Prostate gland (tissue), 2 donors: ENCODE results near the gene ITPRID2. TPM values are rescaled to one million over a fixed set of nuclear protein-coding genes. Genes with fewer than 3 reads are reported as not detected.

ENCODE experiments used
- DNase-seq: peaks from one replicate; pipeline ENCODE4 v3.0.0-alpha.2; 2019; ENCODE audit warnings: low spot score
- H3K27ac ChIP-seq, 2 donors: fragments of 200-600 bp; sonication (generic); 2 replicates each; pipeline ENCODE4 v1.5.1; 2017 to 2019
- H3K27me3 ChIP-seq: fragments of 200-600 bp; sonication (generic); replicated peaks from 2 replicates; pipeline ENCODE4 v1.5.1; 2019; ENCODE audit not compliant: insufficient read depth
- H3K36me3 ChIP-seq, 2 donors: fragments of 200-600 bp; sonication (generic); 1 replicate in 1 of 2; 2 replicates in 1 of 2; pipeline versions ENCODE4 v1.5.1 to v1.8.1; 2017 to 2019
- H3K4me1 ChIP-seq: fragments of 200-600 bp; sonication (generic); replicated peaks from 2 replicates; pipeline ENCODE4 v1.5.1; 2019
- H3K4me3 ChIP-seq, 2 donors: fragments of 200-600 bp; sonication (generic); 2 replicates each; pipeline ENCODE4 v1.5.1; 2017 to 2019
- H3K9me3 ChIP-seq: fragments of 200-600 bp; sonication (generic); 2 replicates; pipeline ENCODE4 v1.5.1; 2017
- POLR2A ChIP-seq: fragments of 450-650 bp; IDR thresholded peaks from one replicate; pipeline ENCODE4 v1.6.1; 2016; ENCODE audit warnings: antibody characterized with exemption, mild to moderate bottlenecking
- POLR2AphosphoS5 ChIP-seq: sonication (generic); formaldehyde crosslinking; IDR thresholded peaks from one replicate; pipeline ENCODE4 v1.6.1; 2017; ENCODE audit warnings: antibody characterized with exemption
- WGBS: methylation state at CpG from one replicate; pipeline ENCODE4 v1.1.5; 2018; 5-methylcytosine and 5-hydroxymethylcytosine counted together
- intact Hi-C: fragments of 100-400 bp; cut with DNase I; formaldehyde crosslinking; loops from one replicate; pipeline ENCODE4 v1.14.2; 2022
- total RNA-seq, 2 donors: library from RNA; depleted of rRNA; stranded (reverse); fragments of >200 nt; gene quantifications; one replicate each; pipeline ENCODE4 v1.1.0, GENCODE V29; 2016
- TF ChIP-seq, protein P1 (sequence below), 4 experiments: fragments of 200-600 bp in 2 of 4; fragments of 450-650 bp in 2 of 4; sonication (generic) in 2 of 4; IDR thresholded peaks; 1 replicate in 3 of 4; 2 replicates in 1 of 4; pipeline ENCODE4 v1.5.1; 2016 to 2019; ENCODE audit warnings: antibody characterized with exemption in 4 of 4, mild to moderate bottlenecking in 2 of 4, moderate library complexity in 2 of 4

ITPRID2 gene
- total RNA-seq: 100 to 1,000 TPM in 1 of 2 donors, 10 to 100 TPM in 1; 78.9 to 159 TPM

- intact Hi-C loops: loop anchor here (5.0 kb wide), 1 partner anchor 186 kb away; no protein-coding TSS in a partner anchor
- H3K4me3 ChIP-seq: peak within 1 kb of the TSS; percentile 86 to 91
- no peaks in the 10 kb centered on the region for H3K9me3 ChIP-seq
- no peaks in the 10 kb centered on the region for H3K4me1 ChIP-seq
- H3K27me3 ChIP-seq: no peaks in the 10 kb centered on the region
- peak within 1 kb of the TSS; percentile 97 to 98 for H3K27ac ChIP-seq
- H3K36me3 ChIP-seq: no peaks in the 10 kb centered on the region
- DNase-seq: peak; percentile 86
- TF ChIP-seq POLR2A: no peak
- TF ChIP-seq, protein P1, sequence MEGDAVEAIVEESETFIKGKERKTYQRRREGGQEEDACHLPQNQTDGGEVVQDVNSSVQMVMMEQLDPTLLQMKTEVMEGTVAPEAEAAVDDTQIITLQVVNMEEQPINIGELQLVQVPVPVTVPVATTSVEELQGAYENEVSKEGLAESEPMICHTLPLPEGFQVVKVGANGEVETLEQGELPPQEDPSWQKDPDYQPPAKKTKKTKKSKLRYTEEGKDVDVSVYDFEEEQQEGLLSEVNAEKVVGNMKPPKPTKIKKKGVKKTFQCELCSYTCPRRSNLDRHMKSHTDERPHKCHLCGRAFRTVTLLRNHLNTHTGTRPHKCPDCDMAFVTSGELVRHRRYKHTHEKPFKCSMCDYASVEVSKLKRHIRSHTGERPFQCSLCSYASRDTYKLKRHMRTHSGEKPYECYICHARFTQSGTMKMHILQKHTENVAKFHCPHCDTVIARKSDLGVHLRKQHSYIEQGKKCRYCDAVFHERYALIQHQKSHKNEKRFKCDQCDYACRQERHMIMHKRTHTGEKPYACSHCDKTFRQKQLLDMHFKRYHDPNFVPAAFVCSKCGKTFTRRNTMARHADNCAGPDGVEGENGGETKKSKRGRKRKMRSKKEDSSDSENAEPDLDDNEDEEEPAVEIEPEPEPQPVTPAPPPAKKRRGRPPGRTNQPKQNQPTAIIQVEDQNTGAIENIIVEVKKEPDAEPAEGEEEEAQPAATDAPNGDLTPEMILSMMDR (IDR thresholded peaks at IDR 0.05): peak in 1 of 4 experiments; percentile 50
- WGBS: under 1% methylated on average over 52 of the region's 58 CpGs
These were observed at the start of gene ITPRID2 for GRCh38 chr2:181891258-181891965. Gene ITPRID2, plus strand, starts transcription at chr2:181891730. Its CDS starts 337 bp downstream, at chr2:181892067.

DNA sequence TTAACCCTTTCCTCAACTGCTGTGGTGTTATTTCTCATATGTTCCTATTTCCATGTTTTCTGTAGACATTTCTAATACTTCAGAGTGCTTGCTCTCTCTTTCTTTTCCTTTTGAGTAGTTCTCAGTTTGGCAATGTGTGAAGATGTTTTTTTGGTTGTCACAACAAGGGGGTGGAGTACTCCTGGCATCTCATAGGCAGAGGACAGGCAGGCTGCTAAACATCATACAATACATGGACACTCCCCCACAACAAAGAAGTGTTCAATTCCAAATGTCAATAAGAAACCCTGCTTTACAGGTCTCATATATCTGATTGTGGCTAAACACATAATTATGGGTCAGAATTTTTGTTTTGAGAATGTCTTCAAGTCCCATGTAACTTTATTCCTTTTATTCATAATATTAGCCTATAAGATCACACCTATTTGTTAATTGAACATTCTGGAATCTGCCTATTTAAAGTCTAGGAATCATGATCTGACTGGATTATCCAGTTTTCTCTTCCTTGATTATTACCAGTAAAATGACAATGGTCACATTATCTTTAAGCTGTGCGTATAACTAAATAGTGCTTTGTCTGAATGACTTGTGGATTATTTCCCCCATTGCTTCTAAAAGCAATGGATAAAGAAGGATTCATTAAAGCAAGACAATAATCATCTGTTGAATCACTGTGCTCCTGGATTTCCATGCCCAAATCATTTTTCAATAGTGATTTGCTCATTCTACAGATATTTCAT lies 46.8 kb upstream of the ITPRID2 start:
- no peak overlapping the region for H3K4me3 ChIP-seq
- no peak overlapping the region for H3K27ac ChIP-seq
- no peaks in the 10 kb centered on the region for H3K27me3 ChIP-seq
- intact Hi-C loops: no loop called here
- TF ChIP-seq, protein P1 (IDR thresholded peaks at IDR 0.05): no peak
- no peak for TF ChIP-seq POLR2AphosphoS5
- no peak for TF ChIP-seq POLR2A
- H3K4me1 ChIP-seq: no peaks in the 10 kb centered on the region
- 74% methylated on average over 1 of the region's 1 CpG for WGBS
- no peaks in the 10 kb centered on the region for H3K36me3 ChIP-seq
- no peaks in the 10 kb centered on the region for H3K9me3 ChIP-seq
- no peak for DNase-seq

GRCh38 chr2:181846399-181847197 lies 44.9 kb upstream of the ITPRID2 start:
- Histone ChIP-seq H3K9me3 (no peaks in the 10 kb centered on the region), H3K27me3 (no peaks in the 10 kb centered on the region), H3K4me3 (no peak overlapping the region), H3K4me1 (no peaks in the 10 kb centered on the region), H3K36me3 (no peaks in the 10 kb centered on the region), H3K27ac (no peak overlapping the region)
- no peak for DNase-seq
- TF ChIP-seq, protein P1 (IDR thresholded peaks at IDR 0.05): no peak
- TF ChIP-seq POLR2AphosphoS5 (no peak), POLR2A (no peak)
- 82% methylated on average over 4 of the region's 4 CpGs for WGBS
- intact Hi-C loops: no loop called here

DNA sequence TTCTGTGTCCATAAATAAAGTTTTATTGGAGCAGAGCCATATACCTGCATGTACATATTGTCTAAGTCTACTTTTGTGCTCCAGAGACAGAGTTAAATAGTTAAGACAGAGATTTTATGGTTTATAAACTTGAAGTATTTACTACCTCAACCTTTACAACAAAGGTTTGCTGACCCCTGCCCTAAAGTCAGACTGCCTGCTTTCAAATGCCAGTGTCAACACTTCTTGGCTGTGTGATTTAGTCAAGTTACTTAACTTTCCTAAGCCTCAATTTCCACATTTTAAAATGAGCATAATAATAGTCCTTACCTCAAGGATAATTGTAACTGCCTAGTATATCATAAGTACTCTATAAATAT lies 44.4 kb upstream of the ITPRID2 start:
- H3K27me3 ChIP-seq: no peaks in the 10 kb centered on the region
- H3K4me1 ChIP-seq: no peaks in the 10 kb centered on the region
- TF ChIP-seq POLR2A (no peak), POLR2AphosphoS5 (no peak)
- no peak for DNase-seq
- H3K4me3 ChIP-seq: no peak overlapping the region
- intact Hi-C loops: no loop called here
- H3K27ac ChIP-seq: no peak overlapping the region
- no peaks in the 10 kb centered on the region for H3K36me3 ChIP-seq
- no peaks in the 10 kb centered on the region for H3K9me3 ChIP-seq

DNA sequence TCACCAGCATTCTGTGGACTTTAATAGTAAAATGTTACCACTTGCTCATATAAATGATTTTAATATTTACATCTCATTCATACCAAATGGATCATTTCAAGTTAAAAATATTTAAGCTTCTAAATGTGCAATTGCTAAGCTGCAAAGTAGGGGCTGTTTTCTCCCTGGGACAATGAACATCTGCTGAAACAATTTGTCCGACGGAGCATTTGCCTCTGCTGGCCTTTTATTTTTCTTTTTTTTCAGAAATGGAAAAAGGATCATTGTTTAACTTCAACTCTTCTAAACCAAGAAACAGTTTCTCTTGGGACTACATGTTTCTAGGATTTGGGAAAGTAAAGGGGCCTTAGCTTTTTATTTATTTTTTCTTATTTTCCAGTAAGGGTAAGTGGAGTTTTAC lies 43.8 kb upstream of the ITPRID2 start:
- H3K9me3 ChIP-seq: no peaks in the 10 kb centered on the region
- no peaks in the 10 kb centered on the region for H3K27me3 ChIP-seq
- no peak overlapping the region for H3K4me3 ChIP-seq
- no peaks in the 10 kb centered on the region for H3K4me1 ChIP-seq
- intact Hi-C loops: no loop called here
- no peaks in the 10 kb centered on the region for H3K36me3 ChIP-seq
- no peak for DNase-seq
- no peak for TF ChIP-seq POLR2AphosphoS5
- 77% methylated on average over 2 of the region's 2 CpGs for WGBS
- H3K27ac ChIP-seq: no peak overlapping the region
